NCI-H1048 (cell line): Measurements from ENCODE around the gene USP13.
"Not testable (repeated sequence)": the region's sequence is repeated elsewhere in the genome, so short reads cannot be mapped to it uniquely, and the experiment has no call there.

Experiments
- DNase-seq: peaks from one replicate; lab custom pipeline; 2025; lab: John Stamatoyannopoulos, UW

Gene USP13

GRCh38 chr3:179655236-179655635 is 2.4 kb downstream of the USP13 start:
- DNase-seq: no peak

- DNase-seq: no peak
These were observed 5.8 kb downstream of the USP13 start for GRCh38 chr3:179658606-179659005.

GRCh38 chr3:179660872-179661271 is 8.0 kb downstream of the USP13 start:
- no peak for DNase-seq

- DNase-seq: no peak
These were observed 8.9 kb downstream of the USP13 start for GRCh38 chr3:179661777-179662176.

GRCh38 chr3:179663093-179663492 is 10.3 kb downstream of the USP13 start:
- no peak for DNase-seq

- no peak for DNase-seq
These were observed 13.2 kb downstream of the USP13 start for GRCh38 chr3:179666030-179666429.

GRCh38 chr3:179666436-179667035 is 13.7 kb downstream of the USP13 start:
- no peak for DNase-seq

- no peak for DNase-seq
These were observed 15.6 kb downstream of the USP13 start for GRCh38 chr3:179668429-179668828.

- no peak for DNase-seq
These were observed 17.5 kb downstream of the USP13 start for GRCh38 chr3:179670311-179670710.

- no peak for DNase-seq
These were observed 18.5 kb downstream of the USP13 start for GRCh38 chr3:179671309-179671708.

- DNase-seq: no peak
These were observed 19.0 kb downstream of the USP13 start for GRCh38 chr3:179671747-179672242.

GRCh38 chr3:179672918-179673317 is 20.1 kb downstream of the USP13 start:
- DNase-seq: no peak

GRCh38 chr3:179673523-179673922 is 20.7 kb downstream of the USP13 start:
- no peak for DNase-seq

- DNase-seq: no peak
These were observed 23.2 kb downstream of the USP13 start for GRCh38 chr3:179676081-179676480.

GRCh38 chr3:179677884-179678283 is 25.0 kb downstream of the USP13 start:
- DNase-seq: no peak

- DNase-seq: no peak
These were observed 28.8 kb downstream of the USP13 start for GRCh38 chr3:179681492-179682263.

GRCh38 chr3:179682426-179683080 is 29.7 kb downstream of the USP13 start:
- no peak for DNase-seq

GRCh38 chr3:179683286-179683685 is 30.4 kb downstream of the USP13 start:
- not testable (repeated sequence) for DNase-seq

GRCh38 chr3:179687967-179688535 is 35.2 kb downstream of the USP13 start:
- DNase-seq: no peak

GRCh38 chr3:179688850-179689249 is 36.0 kb downstream of the USP13 start:
- no peak for DNase-seq

- DNase-seq: no peak
These were observed 41.9 kb downstream of the USP13 start for GRCh38 chr3:179694731-179695130.

GRCh38 chr3:179695672-179696313 is 43.0 kb downstream of the USP13 start:
- no peak for DNase-seq
